B cell (primary cell): Measurements from ENCODE around the gene TMEM250. TPM values are rescaled to one million over a fixed set of nuclear protein-coding genes. Genes with fewer than 3 reads are reported as not detected.

Experiments
- ATAC-seq: fragments of 200-7000 bp; cut with Tn5 transposase; one replicate; pipeline ENCODE4 v1.10.0; 2021; ENCODE audit warnings: low read depth, mild to moderate bottlenecking, moderate number of reproducible peaks, moderate library complexity
- CTCF ChIA-PET: fragments of 350-600 bp; sonication (Branson Sonifier 250); formaldehyde crosslinking; loops from one replicate; lab custom pipeline; 2021; ENCODE audit warnings: antibody characterized with exemption, inconsistent platforms; lab: Charles Lee
- POLR2A ChIA-PET: fragments of 350-600 bp; sonication (Branson Sonifier 250); formaldehyde crosslinking; loops from one replicate; lab custom pipeline; 2021; ENCODE audit warnings: antibody characterized with exemption; lab: Charles Lee
- DNase-seq: peaks from one replicate; pipeline ENCODE4 v3.0.0; 2013
- H2AFZ ChIP-seq: 2 replicates; pipeline ENCODE4 v1.6.1; 2012; ENCODE audit warnings: mild to moderate bottlenecking, low read depth, low read length; ENCODE audit not compliant: insufficient read depth, poor library complexity, severe bottlenecking
- H3K27ac ChIP-seq, 2 donors: 1 replicate in 1 of 2; 2 replicates in 1 of 2; pipeline ENCODE4 v1.5.1; 2012 to 2013; ENCODE audit warnings: low read length in 2 of 2, mild to moderate bottlenecking in 2 of 2, moderate library complexity in 1 of 2
- H3K27me3 ChIP-seq, 4 experiments: fragments of 200-600 bp in 1 of 4; sonication (generic) in 1 of 4; replicated peaks in 1 of 4; 1 replicate in 2 of 4; 2 replicates in 2 of 4; pipeline versions ENCODE4 v1.6.1 to v1.7.0; 2013 to 2016; ENCODE audit warnings: low read length in 3 of 4, mild to moderate bottlenecking in 2 of 4, mixed read lengths in 1 of 4, moderate library complexity in 1 of 4; ENCODE audit not compliant: insufficient read depth in 4 of 4, control insufficient read depth in 3 of 4; ENCODE audit errors: control extremely low read depth in 1 of 4
- H3K36me3 ChIP-seq, 2 experiments: replicated peaks in 1 of 2; 1 replicate in 1 of 2; 2 replicates in 1 of 2; pipeline versions ENCODE4 v1.6.1 to v1.7.1; 2013; ENCODE audit warnings: low read length in 1 of 2; ENCODE audit not compliant: insufficient read depth in 2 of 2, control insufficient read depth in 1 of 2; ENCODE audit errors: control extremely low read depth in 1 of 2, extremely low read depth in 1 of 2
- H3K4me1 ChIP-seq, 2 donors: fragments of 200-600 bp in 1 of 2; sonication (generic) in 1 of 2; 1 replicate in 1 of 2; 2 replicates in 1 of 2; pipeline versions ENCODE4 v1.5.1 to v1.6.1; 2013 to 2017; ENCODE audit warnings: low read length in 2 of 2; ENCODE audit not compliant: control insufficient read depth in 2 of 2, insufficient read depth in 2 of 2
- H3K4me2 ChIP-seq: replicated peaks from 2 replicates; pipeline ENCODE3; 2012; ENCODE audit warnings: mild to moderate bottlenecking, low read depth, low read length; ENCODE audit not compliant: poor library complexity, severe bottlenecking
- H3K4me3 ChIP-seq, 5 experiments: fragments of 200-600 bp in 1 of 5; sonication (generic) in 1 of 5; 1 replicate in 3 of 5; 2 replicates in 2 of 5; pipeline versions ENCODE4 v1.5.1 to v1.7.0; 2011 to 2016; ENCODE audit warnings: low read length in 4 of 5, mild to moderate bottlenecking in 4 of 5, low read depth in 2 of 5, control low read depth in 1 of 5, moderate library complexity in 1 of 5; ENCODE audit not compliant: insufficient read depth in 1 of 5; ENCODE audit errors: control extremely low read depth in 1 of 5, extremely low read depth in 1 of 5
- H3K79me2 ChIP-seq: fragments of 200-600 bp; sonication (generic); one replicate; pipeline ENCODE4 v1.6.0; 2016; ENCODE audit warnings: low read length; ENCODE audit not compliant: control insufficient read depth, insufficient read depth
- H3K9ac ChIP-seq: fragments of 200-600 bp; sonication (generic); 2 replicates; pipeline ENCODE4 v1.6.1; 2017; ENCODE audit warnings: mild to moderate bottlenecking, low read length, moderate library complexity
- H3K9me3 ChIP-seq, 3 donors: one replicate each; pipeline versions ENCODE4 v1.6.1 to v1.7.1; 2013; ENCODE audit warnings: low read length in 2 of 3; ENCODE audit not compliant: control insufficient read depth in 2 of 3, insufficient read depth in 1 of 3; ENCODE audit errors: control extremely low read depth in 1 of 3
- H4K20me1 ChIP-seq: 2 replicates; pipeline ENCODE4 v1.6.0; 2012; ENCODE audit warnings: mild to moderate bottlenecking, low read length; ENCODE audit not compliant: insufficient read depth, control insufficient read depth, poor library complexity, severe bottlenecking
- H3K27ac Mint-ChIP-seq: one replicate; pipeline ENCODE4 v1.8.0; 2021; ENCODE audit warnings: mixed read lengths
- H3K27me3 Mint-ChIP-seq: one replicate; pipeline ENCODE4 v1.8.0; 2021; ENCODE audit warnings: mixed read lengths
- H3K4me1 Mint-ChIP-seq: one replicate; pipeline ENCODE4 v1.8.0; 2021; ENCODE audit warnings: mixed read lengths
- H3K4me3 Mint-ChIP-seq: one replicate; pipeline ENCODE4 v1.8.0; 2021; ENCODE audit warnings: mixed read lengths
- H3K9me3 Mint-ChIP-seq: one replicate; pipeline ENCODE4 v1.8.0; 2022; ENCODE audit warnings: mixed read lengths; ENCODE audit not compliant: insufficient read depth
- EZH2 ChIP-seq: IDR thresholded peaks from 2 replicates; pipeline ENCODE4 v1.6.1; 2012; ENCODE audit warnings: borderline replicate concordance, low read depth, mild to moderate bottlenecking, moderate library complexity, low read length; ENCODE audit not compliant: insufficient read depth, poor library complexity, severe bottlenecking
- WGBS: methylation state at CpG from one replicate; pipeline ENCODE4 v1.1.5; 2013; ENCODE audit warnings: missing lambda C conversion rate; ENCODE audit not compliant: insufficient coverage; 5-methylcytosine and 5-hydroxymethylcytosine counted together
- intact Hi-C: fragments of 100-400 bp; cut with micrococcal nuclease; formaldehyde crosslinking; loops from one replicate; pipeline ENCODE4 v1.10.0; 2022
- polyA plus RNA-seq: library from polyadenylated mRNA; depleted of rRNA; stranded (reverse); fragments of >200 nt; gene quantifications from 2 replicates; pipeline ENCODE4 v1.2.3, GENCODE V29; 2012
- total RNA-seq, 2 donors: library from RNA; stranded (reverse); fragments of 120-200 nt in 1 of 2; gene quantifications; 1 replicate in 1 of 2; 2 replicates in 1 of 2; pipeline versions ENCODE4 v1.2.3 to v1.2.4, GENCODE V29; 2013 to 2022
- TF ChIP-seq, protein P1 (sequence below): fragments of 200-600 bp; IDR thresholded peaks from one replicate; pipeline ENCODE4 v1.8.0; 2022; ENCODE audit warnings: antibody characterized with exemption, mild to moderate bottlenecking

TMEM250 gene
- total and polyA plus RNA-seq, 2 donors (not counting 1 experiment from before 2014, with no cell fraction given): 11.1 to 29.6 TPM

GRCh38 chr9:136142414-136142796 is 23.7 kb upstream of the TMEM250 start:
- DNase-seq (no peak), ATAC-seq (no peak)
- Histone ChIP-seq H3K9me3 (peaks cover 0 to 3% (median 0%) of the 10 kb centered on the region in 3 donors), H3K4me2 (no peak overlapping the region), H3K27ac (no peak overlapping the region), H3K27me3 (peaks cover 0 to 45% (median 4%) of the 10 kb centered on the region in 4 experiments), H3K9ac (no peak overlapping the region), H2AFZ (no peak overlapping the region), H3K4me1 (no peaks in the 10 kb centered on the region), H3K4me3 (no peak overlapping the region), H4K20me1 (no peaks in the 10 kb centered on the region), H3K36me3 (no peaks in the 10 kb centered on the region), H3K79me2 (no peaks in the 10 kb centered on the region)
- H3K4me1 Mint-ChIP-seq: no peaks in the 10 kb centered on the region
- peaks cover 15% of the 10 kb centered on the region for H3K27me3 Mint-ChIP-seq
- no peak for TF ChIP-seq EZH2
- TF ChIP-seq, protein P1, sequence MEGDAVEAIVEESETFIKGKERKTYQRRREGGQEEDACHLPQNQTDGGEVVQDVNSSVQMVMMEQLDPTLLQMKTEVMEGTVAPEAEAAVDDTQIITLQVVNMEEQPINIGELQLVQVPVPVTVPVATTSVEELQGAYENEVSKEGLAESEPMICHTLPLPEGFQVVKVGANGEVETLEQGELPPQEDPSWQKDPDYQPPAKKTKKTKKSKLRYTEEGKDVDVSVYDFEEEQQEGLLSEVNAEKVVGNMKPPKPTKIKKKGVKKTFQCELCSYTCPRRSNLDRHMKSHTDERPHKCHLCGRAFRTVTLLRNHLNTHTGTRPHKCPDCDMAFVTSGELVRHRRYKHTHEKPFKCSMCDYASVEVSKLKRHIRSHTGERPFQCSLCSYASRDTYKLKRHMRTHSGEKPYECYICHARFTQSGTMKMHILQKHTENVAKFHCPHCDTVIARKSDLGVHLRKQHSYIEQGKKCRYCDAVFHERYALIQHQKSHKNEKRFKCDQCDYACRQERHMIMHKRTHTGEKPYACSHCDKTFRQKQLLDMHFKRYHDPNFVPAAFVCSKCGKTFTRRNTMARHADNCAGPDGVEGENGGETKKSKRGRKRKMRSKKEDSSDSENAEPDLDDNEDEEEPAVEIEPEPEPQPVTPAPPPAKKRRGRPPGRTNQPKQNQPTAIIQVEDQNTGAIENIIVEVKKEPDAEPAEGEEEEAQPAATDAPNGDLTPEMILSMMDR: no peak
- CTCF ChIA-PET: interaction anchor here (0.5 to 2.0 kb wide), 4 partner anchors 9 to 177 kb away, joined by 3 to 7 read pairs (median 4); no protein-coding TSS in a partner anchor
- H3K27ac Mint-ChIP-seq: no peak overlapping the region
- H3K4me3 Mint-ChIP-seq: no peak overlapping the region
- WGBS: 78% methylated on average over 4 of the region's 6 CpGs
- no peaks in the 10 kb centered on the region for H3K9me3 Mint-ChIP-seq
- POLR2A ChIA-PET: no interaction called here
- intact Hi-C loops: no loop called here

- H3K4me1 Mint-ChIP-seq: no peaks in the 10 kb centered on the region
- H2AFZ ChIP-seq: no peak overlapping the region
- H3K4me3 Mint-ChIP-seq: no peak overlapping the region
- H3K36me3 ChIP-seq: no peaks in the 10 kb centered on the region
- H3K79me2 ChIP-seq: no peaks in the 10 kb centered on the region
- no peak overlapping the region for H3K27ac ChIP-seq
- no peak for DNase-seq
- peaks cover 15% of the 10 kb centered on the region for H3K27me3 Mint-ChIP-seq
- H3K4me3 ChIP-seq: no peak overlapping the region
- H3K27ac Mint-ChIP-seq: no peak overlapping the region
- 89% methylated on average over 17 of the region's 19 CpGs for WGBS
- H3K4me1 ChIP-seq: no peaks in the 10 kb centered on the region
- ChIA-PET POLR2A (no interaction called here), CTCF (interaction anchor here (0.5 to 2.0 kb wide), 6 partner anchors 9 to 178 kb away, joined by 3 to 7 read pairs (median 3); no protein-coding TSS in a partner anchor)
- no peak overlapping the region for H3K4me2 ChIP-seq
- H3K9me3 ChIP-seq: peaks cover 0 to 2% (median 0%) of the 10 kb centered on the region in 3 donors
- no peaks in the 10 kb centered on the region for H4K20me1 ChIP-seq
- no peak for TF ChIP-seq EZH2
- TF ChIP-seq, protein P1: no peak
- no peak overlapping the region for H3K9ac ChIP-seq
- no peaks in the 10 kb centered on the region for H3K9me3 Mint-ChIP-seq
- intact Hi-C loops: no loop called here
- peaks cover 0 to 40% (median 3%) of the 10 kb centered on the region in 4 experiments for H3K27me3 ChIP-seq
- ATAC-seq: no peak
These were observed 23.2 kb upstream of the TMEM250 start for GRCh38 chr9:136141682-136142413.
